GM19438 (cell line): Measurements from ENCODE around the gene GPAT3.
A peak's percentile ranks its signal among the peaks of the same experiment; 100 is the strongest.
"Not testable (repeated sequence)": the region's sequence is repeated elsewhere in the genome, so short reads cannot be mapped to it uniquely, and the experiment has no call there.

Experiments used
- ATAC-seq: cut with Tn5 transposase; IDR thresholded peaks from one replicate; pipeline ENCODE4 v1.9.1; 2021; ENCODE audit warnings: low read depth; ENCODE audit not compliant: unreplicated experiment

The GPAT3 gene

GRCh38 chr4:83535520-83536361, at the start of gene GPAT3:
Gene GPAT3 (plus strand): TSS chr4:83536108. CDS start chr4:83536623, 515 bp downstream.
- peak; percentile 81 for ATAC-seq

GRCh38 chr4:83486457-83487129, 49.3 kb upstream of the GPAT3 start:
- no peak for ATAC-seq

- ATAC-seq, result no peak
Measured at GRCh38 chr4:83489711-83490326, 46.1 kb upstream of the GPAT3 start.

GRCh38 chr4:83490876-83491450, 44.9 kb upstream of the GPAT3 start:
- no peak for ATAC-seq

- not testable (repeated sequence) for ATAC-seq
Measured at GRCh38 chr4:83496085-83496917, 39.6 kb upstream of the GPAT3 start.

GRCh38 chr4:83498187-83498586, 37.7 kb upstream of the GPAT3 start:
- ATAC-seq, result no peak

GRCh38 chr4:83501671-83502070, 34.2 kb upstream of the GPAT3 start:
- not testable (repeated sequence) for ATAC-seq

- ATAC-seq, result no peak
Measured at GRCh38 chr4:83503974-83504373, 31.9 kb upstream of the GPAT3 start.

- no peak for ATAC-seq
Measured at GRCh38 chr4:83504503-83504902, 31.4 kb upstream of the GPAT3 start.

- ATAC-seq, result no peak
Measured at GRCh38 chr4:83504996-83505395, 30.9 kb upstream of the GPAT3 start.

GRCh38 chr4:83509156-83509585, 26.7 kb upstream of the GPAT3 start:
- ATAC-seq, result not testable (repeated sequence)

GRCh38 chr4:83510442-83510841, 25.5 kb upstream of the GPAT3 start:
- no peak for ATAC-seq

GRCh38 chr4:83516042-83516772, 19.7 kb upstream of the GPAT3 start:
- ATAC-seq, result no peak

- ATAC-seq, result no peak
Measured at GRCh38 chr4:83522239-83522638, 13.7 kb upstream of the GPAT3 start.

GRCh38 chr4:83527671-83528070, 8.2 kb upstream of the GPAT3 start:
- no peak for ATAC-seq

GRCh38 chr4:83536362-83537272, 709 bp downstream of the GPAT3 start:
- ATAC-seq, result peak; percentile 24

- no peak for ATAC-seq
Measured at GRCh38 chr4:83542225-83542624, 6.3 kb downstream of the GPAT3 start.

GRCh38 chr4:83546786-83547185, 10.9 kb downstream of the GPAT3 start:
- ATAC-seq, result no peak
